Endothelial cell of umbilical vein (primary cell): ENCODE results near the gene CSNK1D. TPM values are rescaled to one million over a fixed set of nuclear protein-coding genes. Genes with fewer than 3 reads are reported as not detected.
"Not testable (repeated sequence)": the region's sequence is repeated elsewhere in the genome, so short reads cannot be mapped to it uniquely, and the experiment has no call there.

Experiments
- BruUV-seq: library from RNA; stranded (reverse); fragments of 400-500 nt; replicated peaks from 2 replicates; lab custom pipeline; 2021; lab: Mats Ljungman, UMichigan
- CTCF ChIA-PET: fragments of 300-600, 350-600 bp; sonication (Branson Sonifier 250); formaldehyde crosslinking; loops from one replicate; lab custom pipeline; 2021; ENCODE audit warnings: antibody characterized with exemption, inconsistent platforms; lab: Charles Lee
- POLR2A ChIA-PET: fragments of 300-600, 350-600 bp; sonication (Branson Sonifier 250); formaldehyde crosslinking; loops from one replicate; lab custom pipeline; 2021; ENCODE audit warnings: antibody characterized with exemption, inconsistent platforms; lab: Charles Lee
- DNase-seq: peaks from one replicate; pipeline ENCODE4 v3.0.0-alpha.2; 2011; ENCODE audit warnings: low read depth, low spot score
- FAIRE-seq: peaks from 2 replicates; lab custom pipeline; 2011; peaks lifted over from hg19 to GRCh38; lab: Jason Lieb, UNC
- H2AFZ ChIP-seq: 2 replicates; pipeline ENCODE4 v1.6.0; 2012; ENCODE audit warnings: low read depth, low read length, control low read depth, inconsistent platforms
- H3K27ac ChIP-seq: 2 replicates; pipeline ENCODE4 v1.5.1; 2011; ENCODE audit warnings: low read depth, mild to moderate bottlenecking, control low read depth, low read length, moderate library complexity; ENCODE audit not compliant: insufficient read depth
- H3K27me3 ChIP-seq, 2 experiments: 2 replicates each; pipeline versions ENCODE4 v1.6.0 to v1.6.1; 2011; ENCODE audit warnings: low read length in 2 of 2, mixed read lengths in 1 of 2; ENCODE audit not compliant: control insufficient read depth in 2 of 2, insufficient read depth in 2 of 2
- H3K36me3 ChIP-seq, 2 experiments: 2 replicates in 1 of 2; 3 replicates in 1 of 2; pipeline ENCODE4 v1.5.1; 2011; ENCODE audit warnings: low read length in 2 of 2, mild to moderate bottlenecking in 1 of 2, moderate library complexity in 1 of 2; ENCODE audit not compliant: control insufficient read depth in 2 of 2, insufficient read depth in 2 of 2; ENCODE audit errors: extremely low read depth in 1 of 2
- H3K4me1 ChIP-seq: 3 replicates; pipeline ENCODE4 v1.5.1; 2011; ENCODE audit warnings: mild to moderate bottlenecking, low read length; ENCODE audit not compliant: control insufficient read depth, insufficient read depth; ENCODE audit errors: extremely low read depth
- H3K4me2 ChIP-seq: 2 replicates; pipeline ENCODE4 v1.6.1; 2011; ENCODE audit warnings: low read length, control low read depth, mixed read lengths; ENCODE audit not compliant: insufficient read depth
- H3K4me3 ChIP-seq, 3 experiments: fragments of 200-600 bp in 1 of 3; sonication (generic), shearing (Covaris generic) in 1 of 3; replicated peaks in 1 of 3; 2 replicates each; pipeline ENCODE4 v1.5.1; 2011 to 2016; ENCODE audit warnings: control low read depth in 3 of 3, low read length in 3 of 3, mild to moderate bottlenecking in 2 of 3, inconsistent platforms in 1 of 3, low read depth in 1 of 3, moderate library complexity in 1 of 3; ENCODE audit not compliant: insufficient read depth in 1 of 3
- H3K79me2 ChIP-seq: 2 replicates; pipeline ENCODE4 v1.6.0; 2012; ENCODE audit warnings: low read length, inconsistent platforms; ENCODE audit not compliant: control insufficient read depth, insufficient read depth
- H3K9ac ChIP-seq: replicated peaks from 2 replicates; pipeline ENCODE3; 2011; ENCODE audit warnings: low read length, control low read depth; ENCODE audit not compliant: insufficient read depth; ENCODE audit errors: extremely low read depth
- H3K9me1 ChIP-seq: replicated peaks from 3 replicates; pipeline ENCODE4 v1.6.0; 2011; ENCODE audit warnings: mild to moderate bottlenecking, low read length; ENCODE audit not compliant: control insufficient read depth, insufficient read depth; ENCODE audit errors: extremely low read depth
- H3K9me3 ChIP-seq: replicated peaks from 2 replicates; pipeline ENCODE4 v1.5.1; 2012; ENCODE audit warnings: low read length, inconsistent platforms; ENCODE audit not compliant: control insufficient read depth, insufficient read depth
- H4K20me1 ChIP-seq: replicated peaks from 2 replicates; pipeline ENCODE3; 2011; ENCODE audit warnings: mild to moderate bottlenecking, low read length; ENCODE audit not compliant: control insufficient read depth, insufficient read depth; ENCODE audit errors: extremely low read depth
- CTCF ChIP-seq, 2 donors: IDR thresholded peaks; 1 replicate in 1 of 2; 2 replicates in 1 of 2; pipeline ENCODE4 v1.5.1; 2011; ENCODE audit warnings: low read length in 2 of 2, mild to moderate bottlenecking in 2 of 2, moderate library complexity in 2 of 2, control low read depth in 1 of 2, inconsistent platforms in 1 of 2, low read depth in 1 of 2; ENCODE audit not compliant: insufficient read depth in 1 of 2; ENCODE audit errors: extremely low read depth in 1 of 2
- EZH2 ChIP-seq: IDR thresholded peaks from 2 replicates; pipeline ENCODE4 v1.6.1; 2012; ENCODE audit warnings: borderline replicate concordance, low read depth, mild to moderate bottlenecking, moderate library complexity, low read length, inconsistent platforms; ENCODE audit not compliant: severe bottlenecking
- FOS ChIP-seq: IDR thresholded peaks from 2 replicates; pipeline ENCODE4 v1.6.1; 2011; ENCODE audit warnings: mild to moderate bottlenecking, low read length, moderate library complexity, borderline replicate concordance; ENCODE audit not compliant: insufficient read depth
- GATA2 ChIP-seq: IDR thresholded peaks from 2 replicates; pipeline ENCODE4 v1.7.0; 2011; ENCODE audit warnings: low read depth, mild to moderate bottlenecking, moderate library complexity, mixed read lengths, low read length; ENCODE audit not compliant: insufficient read length, insufficient read depth
- JUN ChIP-seq: IDR thresholded peaks from 2 replicates; pipeline ENCODE4 v1.6.1; 2011; ENCODE audit warnings: borderline replicate concordance, low read depth; ENCODE audit not compliant: insufficient read length, insufficient read depth
- MAX ChIP-seq: IDR thresholded peaks from 2 replicates; pipeline ENCODE4 v1.6.1; 2011; ENCODE audit not compliant: insufficient read depth, insufficient read length
- MYC ChIP-seq: IDR thresholded peaks from one replicate; pipeline ENCODE4 v1.6.1; 2011; ENCODE audit warnings: mild to moderate bottlenecking, low read depth, low read length
- POLR2A ChIP-seq: IDR thresholded peaks from 2 replicates; pipeline ENCODE4 v1.6.1; 2012; ENCODE audit warnings: low read depth, mild to moderate bottlenecking, control low read depth, low read length
- POLR2AphosphoS5 ChIP-seq: IDR thresholded peaks from 2 replicates; pipeline ENCODE4 v1.6.1; 2012; ENCODE audit warnings: low read depth, mild to moderate bottlenecking, control low read depth, low read length, moderate library complexity; ENCODE audit not compliant: insufficient read depth
- dilution Hi-C: fragments of 300-500 bp; cut with MboI; formaldehyde crosslinking; loops from one replicate; pipeline ENCODE4 v1.15.0; 2019; ENCODE audit warnings: low sequenced_read_pairs; ENCODE audit not compliant: extremely low pct_ligation_motif_present
- intact Hi-C: fragments of 100-400 bp; cut with micrococcal nuclease; formaldehyde crosslinking; loops from one replicate; pipeline ENCODE4 v1.10.0; 2022
- polyA plus RNA-seq, 4 experiments: library from polyadenylated mRNA; depleted of rRNA in 3 of 4; stranded (reverse) in 3 of 4; unstranded in 1 of 4; fragments of >200 nt; gene quantifications; 2 replicates each; pipeline versions ENCODE4 v1.2.1 to v1.2.3, GENCODE V29; 2011 to 2012; ENCODE audit warnings: missing spikeins in 1 of 4
- total RNA-seq: library from RNA; stranded (reverse); gene quantifications from 2 replicates; pipeline ENCODE4 v1.2.3, GENCODE V29; 2021

The CSNK1D gene
- total and polyA plus RNA-seq, 2 donors (not counting 3 experiments of a cell fraction or from before 2014, with no cell fraction given) = 127 to 155 TPM

- POLR2A ChIA-PET = interaction anchor here (0.7 kb wide), 1 partner anchor 30 kb away, joined by 3 read pairs; no protein-coding TSS in a partner anchor
- no peak for FAIRE-seq
Observed at GRCh38 chr17:82255402-82255972, 18.0 kb downstream of the CSNK1D start.

GRCh38 chr17:82254746-82255145, 18.8 kb downstream of the CSNK1D start:
- H3K27ac ChIP-seq, H3K9me1 ChIP-seq, DNase-seq, H3K9ac ChIP-seq, H3K9me3 ChIP-seq, H3K27me3 ChIP-seq, FAIRE-seq, H2AFZ ChIP-seq, H3K4me3 ChIP-seq, intact Hi-C loops, dilution Hi-C loops, BruUV-seq, H3K4me1 ChIP-seq, H3K4me2 ChIP-seq, H4K20me1 ChIP-seq: not testable (repeated sequence)
- peaks cover 40 to 58% of the 10 kb centered on the region in 2 experiments for H3K36me3 ChIP-seq
- peaks cover 71% of the 10 kb centered on the region for H3K79me2 ChIP-seq
- ChIA-PET POLR2A (interaction anchor here (0.6 to 0.7 kb wide), 3 partner anchors 12 to 384 kb away, joined by 3 to 8 read pairs (median 3); no protein-coding TSS in a partner anchor), CTCF (interaction anchor here (0.9 to 1.2 kb wide), 3 partner anchors 10 to 224 kb away, joined by 3 to 4 read pairs (median 4); no protein-coding TSS in a partner anchor)

More at GRCh38 chr17:82255402-82255972, 18.0 kb downstream of the CSNK1D start:
- H3K79me2 ChIP-seq = peaks cover 74% of the 10 kb centered on the region
- H3K4me1 ChIP-seq = no peaks in the 10 kb centered on the region
- H4K20me1 ChIP-seq = no peaks in the 10 kb centered on the region
- no peaks in the 10 kb centered on the region for H3K9me1 ChIP-seq
- no TSS peak for BruUV-seq
- H3K27ac ChIP-seq = no peak overlapping the region
- H3K9ac ChIP-seq = no peak overlapping the region
- no peaks in the 10 kb centered on the region for H3K9me3 ChIP-seq
- no peak overlapping the region for H3K4me2 ChIP-seq
- dilution Hi-C loops = no loop called here
- DNase-seq = no peak
- CTCF ChIA-PET = interaction anchor here (1.0 kb wide), 1 partner anchor 42 kb away, joined by 4 read pairs; no protein-coding TSS in a partner anchor
- no peak overlapping the region for H2AFZ ChIP-seq
- intact Hi-C loops = no loop called here
- TF ChIP-seq JUN (no peak), FOS (no peak), MYC (no peak), POLR2AphosphoS5 (no peak), GATA2 (no peak), EZH2 (no peak), POLR2A (no peak), MAX (no peak), CTCF (IDR thresholded peaks at IDR 0.05; ENCODE audit: extremely low read depth in 1 of 2, insufficient read depth in 1 of 2, low read depth in 1 of 2, low read length in 2 of 2) (no peak)
- H3K36me3 ChIP-seq = peaks cover 40 to 54% of the 10 kb centered on the region in 2 experiments
- no peaks in the 10 kb centered on the region for H3K27me3 ChIP-seq
- H3K4me3 ChIP-seq = no peak overlapping the region
